GM23248 (cell line): ENCODE results near the gene NBDY.

ENCODE experiments used
- EZH2 ChIP-seq: fragments of 200-600 bp; sonication (generic); IDR thresholded peaks from 2 replicates; pipeline ENCODE4 v1.6.1; 2018; ENCODE audit warnings: antibody characterized with exemption, mild to moderate bottlenecking; ENCODE audit not compliant: insufficient read depth, poor library complexity, severe bottlenecking
- EZH2phosphoT487 ChIP-seq: fragments of 200-600 bp; sonication (generic); IDR thresholded peaks from 2 replicates; pipeline ENCODE4 v1.6.1; 2018; ENCODE audit warnings: antibody characterized with exemption, moderate library complexity, mild to moderate bottlenecking, low read depth; ENCODE audit not compliant: insufficient read depth

- TF ChIP-seq EZH2 (no peak), EZH2phosphoT487 (no peak)
Observed at GRCh38 chrX:56798866-56799758, 70.1 kb downstream of the NBDY start.
